ENCODE measurements around the gene MT1M. TPM values are rescaled to one million over a fixed set of nuclear protein-coding genes. Genes with fewer than 3 reads are reported as not detected.
A peak's percentile ranks its signal among the peaks of the same experiment; 100 is the strongest.

The MT1M gene
- total and polyA plus RNA-seq, 2 experiments from 2014 or later: 8.2 to 15.2 TPM

DNA sequence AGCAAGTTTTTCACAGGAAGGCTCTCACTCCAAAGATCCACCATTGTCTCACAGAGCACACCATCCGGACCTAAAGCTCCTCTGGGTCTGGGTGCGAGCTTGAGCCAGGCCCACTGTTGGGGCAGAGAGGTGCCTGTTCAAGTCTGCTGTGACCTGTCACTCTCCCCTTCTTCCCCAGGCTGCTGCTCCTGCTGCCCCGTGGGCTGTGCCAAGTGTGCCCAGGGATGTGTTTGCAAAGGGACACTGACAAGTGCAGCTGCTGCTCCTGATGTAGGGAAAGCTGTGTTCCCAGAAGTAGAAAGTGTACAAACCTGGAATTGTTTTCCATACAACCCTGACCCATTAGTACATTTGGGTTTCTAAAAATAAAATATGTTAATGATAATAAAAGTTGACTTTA lies 45.0 kb downstream of the MT1M start:
- Histone ChIP-seq H2AFZ (no peak overlapping the region), H3K9me3 (ENCODE audit: low read depth) (no peaks in the 10 kb centered on the region), H3K4me1 (ENCODE audit: insufficient read depth) (peaks cover 3% of the 10 kb centered on the region; the same call in 1 of the 2 replicates), H3K27me3 (replicated peaks; ENCODE audit: insufficient read depth) (no peaks in the 10 kb centered on the region), H3K9me2 (ENCODE audit: insufficient read depth) (no peaks in the 10 kb centered on the region), H3K9ac (no peak overlapping the region), H3K36me3 (ENCODE audit: low read depth) (no peaks in the 10 kb centered on the region), H3F3A (ENCODE audit: insufficient read depth) (no peaks in the 10 kb centered on the region; the same call in 1 of the 2 replicates), H4K20me1 (ENCODE audit: insufficient read depth) (no peaks in the 10 kb centered on the region), H3K4me2 (ENCODE audit: unreplicated experiment) (no peak overlapping the region), H3K27ac (no peak overlapping the region), H3K4me3 (no peak overlapping the region), H3K79me2 (ENCODE audit: insufficient read depth) (no peaks in the 10 kb centered on the region)
- DNase-seq: no peak
- WGBS, 2 experiments (ENCODE audit: low coverage in 1 of 2, low lambda C conversion rate in 2 of 2, missing lambda C conversion rate in 2 of 2): 70 to 78% methylated on average over 3 of the region's 3 CpGs
- in situ Hi-C loops (cut with MboI): no loop called here
- TF ChIP-seq EZH2phosphoT487 (IDR thresholded peaks at IDR 0.05; ENCODE audit: insufficient read depth, low read depth): no peak
- TF ChIP-seq EZH2 (IDR thresholded peaks at IDR 0.05; ENCODE audit: insufficient read depth, poor library complexity, severe bottlenecking): no peak

DNA sequence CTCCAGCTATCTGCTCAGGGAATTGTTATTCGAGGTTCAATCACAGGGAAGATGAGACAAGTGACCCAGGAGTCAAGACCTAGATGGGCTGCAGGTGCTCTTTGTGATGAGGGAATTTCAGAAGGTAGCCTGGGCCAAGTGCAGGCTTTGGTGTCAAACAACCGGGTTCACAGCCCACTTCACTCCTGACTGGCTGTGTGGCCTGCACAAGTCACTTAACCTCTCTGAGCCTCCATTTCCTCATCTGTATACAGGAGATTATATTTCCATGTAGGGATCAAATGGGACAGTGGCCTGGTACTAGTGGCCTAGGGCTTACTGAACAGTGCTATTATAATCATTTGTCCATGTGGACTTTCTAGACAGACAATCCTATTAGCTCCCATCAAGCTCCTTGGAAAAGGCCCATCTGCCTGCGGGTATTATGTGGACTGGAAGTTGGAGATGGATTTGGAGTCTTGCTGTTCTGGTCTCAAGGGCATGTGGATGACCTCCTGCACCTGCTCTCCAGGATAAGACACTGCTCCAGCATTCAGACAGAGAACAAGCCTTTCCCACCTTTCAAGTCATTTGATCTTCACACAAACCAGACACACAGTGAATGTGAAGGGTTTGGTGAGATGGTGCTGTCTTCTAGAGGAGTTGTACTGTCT lies 46.7 kb downstream of the MT1M start:
- no peaks in the 10 kb centered on the region; the same call in 1 of the 2 replicates for H3F3A ChIP-seq (ENCODE audit: insufficient read depth)
- no peak overlapping the region for H3K4me3 ChIP-seq
- in situ Hi-C loops (cut with MboI): no loop called here
- 75 to 82% methylated on average over 3 of the region's 3 CpGs for WGBS, 2 experiments (ENCODE audit: low coverage in 1 of 2, low lambda C conversion rate in 2 of 2, missing lambda C conversion rate in 2 of 2)
- no peaks in the 10 kb centered on the region for H3K36me3 ChIP-seq (ENCODE audit: low read depth)
- H3K27me3 ChIP-seq (replicated peaks; ENCODE audit: insufficient read depth): no peaks in the 10 kb centered on the region
- TF ChIP-seq EZH2 (IDR thresholded peaks at IDR 0.05; ENCODE audit: insufficient read depth, poor library complexity, severe bottlenecking) (no peak), EZH2phosphoT487 (IDR thresholded peaks at IDR 0.05; ENCODE audit: insufficient read depth, low read depth) (no peak)
- DNase-seq: no peak
- H3K9me3 ChIP-seq (ENCODE audit: low read depth): no peaks in the 10 kb centered on the region
- no peak overlapping the region for H3K4me2 ChIP-seq (ENCODE audit: unreplicated experiment)
- no peaks in the 10 kb centered on the region for H3K9me2 ChIP-seq (ENCODE audit: insufficient read depth)
- no peaks in the 10 kb centered on the region for H4K20me1 ChIP-seq (ENCODE audit: insufficient read depth)
- no peak overlapping the region for H2AFZ ChIP-seq
- H3K27ac ChIP-seq: no peak overlapping the region
- no peaks in the 10 kb centered on the region for H3K79me2 ChIP-seq (ENCODE audit: insufficient read depth)
- no peak overlapping the region for H3K9ac ChIP-seq
- peaks cover 14% of the 10 kb centered on the region; the same call in 1 of the 2 replicates for H3K4me1 ChIP-seq (ENCODE audit: insufficient read depth)

DNA sequence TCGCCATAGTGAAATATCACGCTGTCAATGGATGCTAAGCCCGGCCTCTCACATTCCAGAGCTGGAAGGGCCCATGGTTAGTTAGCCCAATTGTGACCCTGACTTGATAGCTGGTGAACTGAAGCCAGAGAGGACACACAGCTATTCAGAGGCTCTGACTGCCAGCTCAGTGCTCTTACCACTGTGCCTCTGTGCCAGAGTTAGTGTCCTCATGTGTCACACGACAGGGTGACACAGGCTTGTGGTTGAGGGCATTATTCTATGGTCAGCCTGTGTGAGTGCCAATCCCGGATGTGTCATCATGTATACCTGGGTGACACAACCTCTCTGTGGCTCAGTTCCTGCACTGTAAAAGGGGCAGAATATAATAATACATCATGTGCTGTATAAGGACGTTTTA lies 47.4 kb downstream of the MT1M start:
- Histone ChIP-seq H3K4me3 (no peak overlapping the region), H3F3A (ENCODE audit: insufficient read depth) (no peaks in the 10 kb centered on the region; the same call in 1 of the 2 replicates), H2AFZ (no peak overlapping the region), H3K36me3 (ENCODE audit: low read depth) (no peaks in the 10 kb centered on the region), H3K9ac (no peak overlapping the region), H3K79me2 (ENCODE audit: insufficient read depth) (no peaks in the 10 kb centered on the region), H3K27me3 (replicated peaks; ENCODE audit: insufficient read depth) (no peaks in the 10 kb centered on the region), H3K9me2 (ENCODE audit: insufficient read depth) (no peaks in the 10 kb centered on the region), H3K27ac (no peak overlapping the region), H4K20me1 (ENCODE audit: insufficient read depth) (no peaks in the 10 kb centered on the region), H3K9me3 (ENCODE audit: low read depth) (no peaks in the 10 kb centered on the region), H3K4me1 (ENCODE audit: insufficient read depth) (peaks cover 14% of the 10 kb centered on the region; the same call in 1 of the 2 replicates), H3K4me2 (ENCODE audit: unreplicated experiment) (no peak overlapping the region)
- DNase-seq: peak; percentile 17
- 60 to 67% methylated on average over 6 of the region's 6 CpGs for WGBS, 2 experiments (ENCODE audit: low coverage in 1 of 2, low lambda C conversion rate in 2 of 2, missing lambda C conversion rate in 2 of 2)
- in situ Hi-C loops (cut with MboI): no loop called here
- TF ChIP-seq EZH2phosphoT487 (IDR thresholded peaks at IDR 0.05; ENCODE audit: insufficient read depth, low read depth) (no peak), EZH2 (IDR thresholded peaks at IDR 0.05; ENCODE audit: insufficient read depth, poor library complexity, severe bottlenecking) (no peak)

DNA sequence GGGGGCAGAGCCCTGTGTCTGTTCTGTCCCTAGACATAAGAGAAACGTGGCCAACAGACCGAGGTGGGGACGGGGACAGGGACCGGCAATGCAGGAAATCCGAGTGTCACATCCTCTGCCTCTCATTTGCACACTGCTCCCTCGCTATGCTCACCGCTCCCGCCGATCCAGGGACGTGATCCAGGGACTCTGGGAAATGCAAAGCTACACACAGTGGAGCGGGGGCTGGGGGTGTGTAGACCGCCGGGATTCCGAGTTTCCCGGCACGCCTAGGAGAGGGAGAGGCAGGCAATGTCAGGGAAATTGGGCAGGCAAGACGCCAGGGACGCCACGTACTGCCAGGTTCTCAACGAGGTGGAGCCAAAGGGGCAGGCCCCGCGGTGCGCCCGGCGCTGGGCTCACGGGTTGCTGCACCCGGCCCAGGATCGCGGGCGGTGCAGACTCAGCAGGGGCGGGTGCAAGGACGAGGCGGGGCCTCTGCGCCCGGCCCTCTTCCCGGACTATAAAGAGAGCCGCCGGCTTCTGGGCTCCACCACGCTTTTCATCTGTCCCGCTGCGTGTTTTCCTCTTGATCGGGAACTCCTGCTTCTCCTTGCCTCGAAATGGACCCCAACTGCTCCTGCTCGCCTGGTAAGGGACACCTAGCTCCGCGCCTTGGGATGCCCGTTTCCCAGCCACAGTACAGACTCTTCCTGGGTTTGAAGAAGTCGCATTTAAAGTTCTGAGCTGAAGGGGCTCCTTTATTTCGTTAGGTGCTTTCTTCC lies 49.7 kb downstream of the MT1M start, which contains the start of gene MT1X:
Gene MT1X (plus strand): TSS at position 532 of the 764 bp plus-strand sequence. CDS start 71 bp downstream, at position 603.
- H3K9me2 ChIP-seq (ENCODE audit: insufficient read depth): no peaks in the 10 kb centered on the region
- H3K4me2 ChIP-seq (ENCODE audit: unreplicated experiment): peak within 1 kb of the TSS; percentile 80
- H2AFZ ChIP-seq: peak within 1 kb of the TSS; percentile 78
- 1 to 2% methylated on average over 42 to 49 of the region's 49 CpGs for WGBS, 2 experiments (ENCODE audit: low coverage in 1 of 2, low lambda C conversion rate in 2 of 2, missing lambda C conversion rate in 2 of 2)
- no peaks in the 10 kb centered on the region for H3K79me2 ChIP-seq (ENCODE audit: insufficient read depth)
- no peaks in the 10 kb centered on the region; the same call in 1 of the 2 replicates for H3F3A ChIP-seq (ENCODE audit: insufficient read depth)
- peak within 1 kb of the TSS; percentile 31; the same call in 1 of the 2 replicates for H3K27ac ChIP-seq
- H4K20me1 ChIP-seq (ENCODE audit: insufficient read depth): no peaks in the 10 kb centered on the region
- peak within 1 kb of the TSS; percentile 76 for H3K9ac ChIP-seq
- H3K4me1 ChIP-seq (ENCODE audit: insufficient read depth): peaks cover 14% of the 10 kb centered on the region; the same call in 1 of the 2 replicates
- TF ChIP-seq EZH2 (IDR thresholded peaks at IDR 0.05; ENCODE audit: insufficient read depth, poor library complexity, severe bottlenecking): no peak
- no peak for TF ChIP-seq EZH2phosphoT487 (IDR thresholded peaks at IDR 0.05; ENCODE audit: insufficient read depth, low read depth)
- in situ Hi-C loops (cut with MboI): no loop called here
- no peaks in the 10 kb centered on the region for H3K27me3 ChIP-seq (replicated peaks; ENCODE audit: insufficient read depth)
- peak; percentile 97 for DNase-seq
- H3K4me3 ChIP-seq: peak within 1 kb of the TSS; percentile 79
- H3K9me3 ChIP-seq (ENCODE audit: low read depth): no peaks in the 10 kb centered on the region
- H3K36me3 ChIP-seq (ENCODE audit: low read depth): no peaks in the 10 kb centered on the region
